Measurements from ENCODE around the gene ADGRL2. TPM values are rescaled to one million over a fixed set of nuclear protein-coding genes. Genes with fewer than 3 reads are reported as not detected.

Gene ADGRL2
- total RNA-seq, 1 experiment from 2014 or later: 25.3 TPM

DNA sequence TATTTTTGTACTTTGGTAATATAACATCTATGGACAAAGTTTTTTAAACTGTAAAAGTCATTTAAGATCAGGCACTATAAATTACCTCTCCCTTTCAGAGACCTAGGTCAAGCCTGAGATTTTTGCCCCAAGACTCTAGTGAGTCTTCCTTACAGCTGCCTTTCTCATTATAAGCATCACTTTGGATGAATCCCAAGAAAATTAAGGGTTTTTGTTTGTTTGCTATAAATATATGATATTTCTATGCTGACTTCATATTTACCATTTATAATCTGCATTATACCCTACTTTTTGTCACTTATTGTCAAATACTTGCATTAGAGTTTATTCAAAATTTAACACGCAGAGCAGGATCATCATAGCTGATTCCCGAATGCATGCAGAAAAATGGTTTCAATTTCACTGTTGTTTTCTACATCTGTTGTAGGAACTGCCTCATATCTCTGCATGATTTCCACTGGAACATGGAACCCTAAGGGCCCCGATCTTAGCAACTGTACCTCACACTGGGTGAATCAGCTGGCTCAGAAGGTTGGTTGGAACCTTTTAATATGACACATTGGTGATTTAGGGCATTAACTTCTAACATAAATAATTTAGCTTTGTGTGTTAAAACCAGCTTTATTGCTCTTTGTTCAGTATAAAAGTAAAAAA is 150.0 kb downstream of the ADGRL2 start:
- Histone ChIP-seq H3K27me3 (ENCODE audit: insufficient read depth, low read depth) (no peaks in the 10 kb centered on the region), H3K4me1 (replicated peaks; ENCODE audit: insufficient read depth) (no peaks in the 10 kb centered on the region), H3K9me2 (ENCODE audit: insufficient read depth) (no peaks in the 10 kb centered on the region), H4K20me1 (ENCODE audit: insufficient read depth) (no peaks in the 10 kb centered on the region), H2AFZ (no peak overlapping the region), H3K9me3 (ENCODE audit: insufficient read depth, low read depth) (no peaks in the 10 kb centered on the region), H3K36me3 (ENCODE audit: low read depth) (no peaks in the 10 kb centered on the region; the same call in 1 of the 2 replicates), H3K79me2 (ENCODE audit: low read depth) (no peaks in the 10 kb centered on the region), H3F3A (ENCODE audit: insufficient read depth, low read depth) (no peaks in the 10 kb centered on the region), H3K4me2 (no peak overlapping the region), H3K27ac (no peak overlapping the region), H3K4me3 (no peak overlapping the region)
- no peak for DNase-seq
- intact Hi-C loops (cut with micrococcal nuclease; ENCODE audit: unreplicated experiment): no loop called here
- ChIA-PET POLR2A (ENCODE audit: unreplicated experiment) (no interaction called here), CTCF (no interaction called here)
- no peak for TF ChIP-seq EZH2 (IDR thresholded peaks at IDR 0.05; ENCODE audit: low read depth)
- TF ChIP-seq, protein P1, sequence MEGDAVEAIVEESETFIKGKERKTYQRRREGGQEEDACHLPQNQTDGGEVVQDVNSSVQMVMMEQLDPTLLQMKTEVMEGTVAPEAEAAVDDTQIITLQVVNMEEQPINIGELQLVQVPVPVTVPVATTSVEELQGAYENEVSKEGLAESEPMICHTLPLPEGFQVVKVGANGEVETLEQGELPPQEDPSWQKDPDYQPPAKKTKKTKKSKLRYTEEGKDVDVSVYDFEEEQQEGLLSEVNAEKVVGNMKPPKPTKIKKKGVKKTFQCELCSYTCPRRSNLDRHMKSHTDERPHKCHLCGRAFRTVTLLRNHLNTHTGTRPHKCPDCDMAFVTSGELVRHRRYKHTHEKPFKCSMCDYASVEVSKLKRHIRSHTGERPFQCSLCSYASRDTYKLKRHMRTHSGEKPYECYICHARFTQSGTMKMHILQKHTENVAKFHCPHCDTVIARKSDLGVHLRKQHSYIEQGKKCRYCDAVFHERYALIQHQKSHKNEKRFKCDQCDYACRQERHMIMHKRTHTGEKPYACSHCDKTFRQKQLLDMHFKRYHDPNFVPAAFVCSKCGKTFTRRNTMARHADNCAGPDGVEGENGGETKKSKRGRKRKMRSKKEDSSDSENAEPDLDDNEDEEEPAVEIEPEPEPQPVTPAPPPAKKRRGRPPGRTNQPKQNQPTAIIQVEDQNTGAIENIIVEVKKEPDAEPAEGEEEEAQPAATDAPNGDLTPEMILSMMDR (conservative IDR thresholded peaks at IDR 0.05): no peak
- no TSS peak for BruUV-seq (replicated peaks)

GRCh38 chr1:81954534-81955020 is 153.8 kb downstream of the ADGRL2 start:
- Histone ChIP-seq H3K4me1 (replicated peaks; ENCODE audit: insufficient read depth) (no peaks in the 10 kb centered on the region), H3K27me3 (ENCODE audit: insufficient read depth, low read depth) (no peaks in the 10 kb centered on the region), H3K79me2 (ENCODE audit: low read depth) (no peaks in the 10 kb centered on the region), H3K9me3 (ENCODE audit: insufficient read depth, low read depth) (no peaks in the 10 kb centered on the region), H3K36me3 (ENCODE audit: low read depth) (no peaks in the 10 kb centered on the region; the same call in 1 of the 2 replicates), H3K9me2 (ENCODE audit: insufficient read depth) (no peaks in the 10 kb centered on the region), H4K20me1 (ENCODE audit: insufficient read depth) (no peaks in the 10 kb centered on the region), H3K4me3 (no peak overlapping the region), H3K4me2 (no peak overlapping the region), H3F3A (ENCODE audit: insufficient read depth, low read depth) (no peaks in the 10 kb centered on the region), H3K27ac (no peak overlapping the region), H2AFZ (no peak overlapping the region)
- DNase-seq: no peak
- CTCF ChIA-PET: interaction anchor here (0.7 kb wide), 1 partner anchor 25 kb away, joined by 4 read pairs; no protein-coding TSS in a partner anchor
- intact Hi-C loops (cut with micrococcal nuclease; ENCODE audit: unreplicated experiment): no loop called here
- BruUV-seq (replicated peaks): no TSS peak
- TF ChIP-seq, protein P1 (conservative IDR thresholded peaks at IDR 0.05): no peak
- no peak for TF ChIP-seq EZH2 (IDR thresholded peaks at IDR 0.05; ENCODE audit: low read depth)
- POLR2A ChIA-PET (ENCODE audit: unreplicated experiment): no interaction called here

DNA sequence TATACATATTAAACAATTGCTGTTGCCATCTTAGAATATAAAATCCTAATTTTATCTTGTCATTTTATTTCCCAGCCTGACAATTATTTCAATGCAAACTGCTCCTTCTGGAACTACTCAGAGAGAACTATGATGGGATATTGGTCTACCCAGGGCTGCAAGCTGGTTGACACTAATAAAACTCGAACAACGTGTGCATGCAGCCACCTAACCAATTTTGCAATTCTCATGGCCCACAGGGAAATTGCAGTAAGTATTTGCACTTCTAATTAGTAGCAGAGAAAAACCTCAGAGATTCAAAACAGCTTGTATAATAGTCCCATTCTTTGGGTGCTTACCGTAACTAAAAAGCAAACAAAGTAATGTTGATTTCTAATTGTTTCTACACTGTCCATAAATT is 167.2 kb downstream of the ADGRL2 start:
- no peak overlapping the region for H2AFZ ChIP-seq
- no peak for DNase-seq
- BruUV-seq (replicated peaks): no TSS peak
- no peaks in the 10 kb centered on the region for H3K9me3 ChIP-seq (ENCODE audit: insufficient read depth, low read depth)
- intact Hi-C loops (cut with micrococcal nuclease; ENCODE audit: unreplicated experiment): no loop called here
- H3K4me2 ChIP-seq: no peak overlapping the region
- no peaks in the 10 kb centered on the region for H3K79me2 ChIP-seq (ENCODE audit: low read depth)
- H3K4me3 ChIP-seq: no peak overlapping the region
- H3F3A ChIP-seq (ENCODE audit: insufficient read depth, low read depth): no peaks in the 10 kb centered on the region; the same call in 1 of the 2 replicates
- peaks cover 4% of the 10 kb centered on the region; the same call in 1 of the 2 replicates for H3K36me3 ChIP-seq (ENCODE audit: low read depth)
- TF ChIP-seq, protein P1 (conservative IDR thresholded peaks at IDR 0.05): no peak
- no peak for TF ChIP-seq EZH2 (IDR thresholded peaks at IDR 0.05; ENCODE audit: low read depth)
- H3K27ac ChIP-seq: no peak overlapping the region
- CTCF ChIA-PET: no interaction called here
- H3K9me2 ChIP-seq (ENCODE audit: insufficient read depth): no peaks in the 10 kb centered on the region
- H3K27me3 ChIP-seq (ENCODE audit: insufficient read depth, low read depth): no peaks in the 10 kb centered on the region
- no peaks in the 10 kb centered on the region for H3K4me1 ChIP-seq (replicated peaks; ENCODE audit: insufficient read depth)
- H4K20me1 ChIP-seq (ENCODE audit: insufficient read depth): no peaks in the 10 kb centered on the region
- POLR2A ChIA-PET (ENCODE audit: unreplicated experiment): no interaction called here
